ENCODE data around the gene SYNE2. TPM values are rescaled to one million over a fixed set of nuclear protein-coding genes. Genes with fewer than 3 reads are reported as not detected.

The SYNE2 gene
- total and polyA plus RNA-seq, 2 of the 8 experiments (the other 6 are each of a cell fraction or from before 2014, with no cell fraction given) = 32.6 to 46.1 TPM

DNA sequence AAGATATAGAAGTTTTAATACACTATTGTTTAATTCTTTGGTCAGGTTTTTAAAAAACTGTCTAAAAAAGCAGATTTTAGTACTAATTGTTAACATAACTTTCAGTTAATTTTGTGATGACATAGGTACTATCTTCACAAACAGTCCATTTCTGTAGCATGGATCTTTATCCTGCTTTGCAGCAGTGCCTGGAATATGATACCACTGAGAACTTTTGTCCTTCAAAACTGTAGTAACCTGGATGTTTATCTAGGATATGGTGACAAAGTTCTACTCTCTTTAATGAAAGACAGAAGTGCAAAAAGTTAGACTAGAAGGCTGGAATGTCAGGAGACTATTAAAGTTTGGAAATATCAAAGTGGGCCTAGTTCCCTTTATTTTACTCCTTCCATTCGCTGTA, 159.9 kb downstream of the SYNE2 start (continued):
- TF ChIP-seq, protein P1, sequence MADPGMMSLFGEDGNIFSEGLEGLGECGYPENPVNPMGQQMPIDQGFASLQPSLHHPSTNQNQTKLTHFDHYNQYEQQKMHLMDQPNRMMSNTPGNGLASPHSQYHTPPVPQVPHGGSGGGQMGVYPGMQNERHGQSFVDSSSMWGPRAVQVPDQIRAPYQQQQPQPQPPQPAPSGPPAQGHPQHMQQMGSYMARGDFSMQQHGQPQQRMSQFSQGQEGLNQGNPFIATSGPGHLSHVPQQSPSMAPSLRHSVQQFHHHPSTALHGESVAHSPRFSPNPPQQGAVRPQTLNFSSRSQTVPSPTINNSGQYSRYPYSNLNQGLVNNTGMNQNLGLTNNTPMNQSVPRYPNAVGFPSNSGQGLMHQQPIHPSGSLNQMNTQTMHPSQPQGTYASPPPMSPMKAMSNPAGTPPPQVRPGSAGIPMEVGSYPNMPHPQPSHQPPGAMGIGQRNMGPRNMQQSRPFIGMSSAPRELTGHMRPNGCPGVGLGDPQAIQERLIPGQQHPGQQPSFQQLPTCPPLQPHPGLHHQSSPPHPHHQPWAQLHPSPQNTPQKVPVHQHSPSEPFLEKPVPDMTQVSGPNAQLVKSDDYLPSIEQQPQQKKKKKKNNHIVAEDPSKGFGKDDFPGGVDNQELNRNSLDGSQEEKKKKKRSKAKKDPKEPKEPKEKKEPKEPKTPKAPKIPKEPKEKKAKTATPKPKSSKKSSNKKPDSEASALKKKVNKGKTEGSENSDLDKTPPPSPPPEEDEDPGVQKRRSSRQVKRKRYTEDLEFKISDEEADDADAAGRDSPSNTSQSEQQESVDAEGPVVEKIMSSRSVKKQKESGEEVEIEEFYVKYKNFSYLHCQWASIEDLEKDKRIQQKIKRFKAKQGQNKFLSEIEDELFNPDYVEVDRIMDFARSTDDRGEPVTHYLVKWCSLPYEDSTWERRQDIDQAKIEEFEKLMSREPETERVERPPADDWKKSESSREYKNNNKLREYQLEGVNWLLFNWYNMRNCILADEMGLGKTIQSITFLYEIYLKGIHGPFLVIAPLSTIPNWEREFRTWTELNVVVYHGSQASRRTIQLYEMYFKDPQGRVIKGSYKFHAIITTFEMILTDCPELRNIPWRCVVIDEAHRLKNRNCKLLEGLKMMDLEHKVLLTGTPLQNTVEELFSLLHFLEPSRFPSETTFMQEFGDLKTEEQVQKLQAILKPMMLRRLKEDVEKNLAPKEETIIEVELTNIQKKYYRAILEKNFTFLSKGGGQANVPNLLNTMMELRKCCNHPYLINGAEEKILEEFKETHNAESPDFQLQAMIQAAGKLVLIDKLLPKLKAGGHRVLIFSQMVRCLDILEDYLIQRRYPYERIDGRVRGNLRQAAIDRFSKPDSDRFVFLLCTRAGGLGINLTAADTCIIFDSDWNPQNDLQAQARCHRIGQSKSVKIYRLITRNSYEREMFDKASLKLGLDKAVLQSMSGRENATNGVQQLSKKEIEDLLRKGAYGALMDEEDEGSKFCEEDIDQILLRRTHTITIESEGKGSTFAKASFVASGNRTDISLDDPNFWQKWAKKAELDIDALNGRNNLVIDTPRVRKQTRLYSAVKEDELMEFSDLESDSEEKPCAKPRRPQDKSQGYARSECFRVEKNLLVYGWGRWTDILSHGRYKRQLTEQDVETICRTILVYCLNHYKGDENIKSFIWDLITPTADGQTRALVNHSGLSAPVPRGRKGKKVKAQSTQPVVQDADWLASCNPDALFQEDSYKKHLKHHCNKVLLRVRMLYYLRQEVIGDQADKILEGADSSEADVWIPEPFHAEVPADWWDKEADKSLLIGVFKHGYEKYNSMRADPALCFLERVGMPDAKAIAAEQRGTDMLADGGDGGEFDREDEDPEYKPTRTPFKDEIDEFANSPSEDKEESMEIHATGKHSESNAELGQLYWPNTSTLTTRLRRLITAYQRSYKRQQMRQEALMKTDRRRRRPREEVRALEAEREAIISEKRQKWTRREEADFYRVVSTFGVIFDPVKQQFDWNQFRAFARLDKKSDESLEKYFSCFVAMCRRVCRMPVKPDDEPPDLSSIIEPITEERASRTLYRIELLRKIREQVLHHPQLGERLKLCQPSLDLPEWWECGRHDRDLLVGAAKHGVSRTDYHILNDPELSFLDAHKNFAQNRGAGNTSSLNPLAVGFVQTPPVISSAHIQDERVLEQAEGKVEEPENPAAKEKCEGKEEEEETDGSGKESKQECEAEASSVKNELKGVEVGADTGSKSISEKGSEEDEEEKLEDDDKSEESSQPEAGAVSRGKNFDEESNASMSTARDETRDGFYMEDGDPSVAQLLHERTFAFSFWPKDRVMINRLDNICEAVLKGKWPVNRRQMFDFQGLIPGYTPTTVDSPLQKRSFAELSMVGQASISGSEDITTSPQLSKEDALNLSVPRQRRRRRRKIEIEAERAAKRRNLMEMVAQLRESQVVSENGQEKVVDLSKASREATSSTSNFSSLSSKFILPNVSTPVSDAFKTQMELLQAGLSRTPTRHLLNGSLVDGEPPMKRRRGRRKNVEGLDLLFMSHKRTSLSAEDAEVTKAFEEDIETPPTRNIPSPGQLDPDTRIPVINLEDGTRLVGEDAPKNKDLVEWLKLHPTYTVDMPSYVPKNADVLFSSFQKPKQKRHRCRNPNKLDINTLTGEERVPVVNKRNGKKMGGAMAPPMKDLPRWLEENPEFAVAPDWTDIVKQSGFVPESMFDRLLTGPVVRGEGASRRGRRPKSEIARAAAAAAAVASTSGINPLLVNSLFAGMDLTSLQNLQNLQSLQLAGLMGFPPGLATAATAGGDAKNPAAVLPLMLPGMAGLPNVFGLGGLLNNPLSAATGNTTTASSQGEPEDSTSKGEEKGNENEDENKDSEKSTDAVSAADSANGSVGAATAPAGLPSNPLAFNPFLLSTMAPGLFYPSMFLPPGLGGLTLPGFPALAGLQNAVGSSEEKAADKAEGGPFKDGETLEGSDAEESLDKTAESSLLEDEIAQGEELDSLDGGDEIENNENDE (IDR thresholded peaks at IDR 0.05; ENCODE audit: insufficient replicate concordance, low read length) = no peak
- TF ChIP-seq POLR2AphosphoS5 (IDR thresholded peaks at IDR 0.05; ENCODE audit: low read depth, low read length) (no peak), SAP30 (IDR thresholded peaks at IDR 0.05; ENCODE audit: insufficient read depth, insufficient replicate concordance, low read length) (no peak), TAF1 (IDR thresholded peaks at IDR 0.05; ENCODE audit: low read depth, low read length) (no peak), CBX5 (IDR thresholded peaks at IDR 0.05; ENCODE audit: low read depth, low read length) (no peak), JUN (IDR thresholded peaks at IDR 0.05; ENCODE audit: low read depth, low read length) (no peak), SP2 (IDR thresholded peaks at IDR 0.05; ENCODE audit: low read length) (no peak), SIX5 (IDR thresholded peaks at IDR 0.05; ENCODE audit: low read depth, low read length) (no peak)
- TF ChIP-seq, protein P2, sequence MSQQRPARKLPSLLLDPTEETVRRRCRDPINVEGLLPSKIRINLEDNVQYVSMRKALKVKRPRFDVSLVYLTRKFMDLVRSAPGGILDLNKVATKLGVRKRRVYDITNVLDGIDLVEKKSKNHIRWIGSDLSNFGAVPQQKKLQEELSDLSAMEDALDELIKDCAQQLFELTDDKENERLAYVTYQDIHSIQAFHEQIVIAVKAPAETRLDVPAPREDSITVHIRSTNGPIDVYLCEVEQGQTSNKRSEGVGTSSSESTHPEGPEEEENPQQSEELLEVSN (IDR thresholded peaks at IDR 0.05) = no peak
- TF ChIP-seq, protein P3, sequence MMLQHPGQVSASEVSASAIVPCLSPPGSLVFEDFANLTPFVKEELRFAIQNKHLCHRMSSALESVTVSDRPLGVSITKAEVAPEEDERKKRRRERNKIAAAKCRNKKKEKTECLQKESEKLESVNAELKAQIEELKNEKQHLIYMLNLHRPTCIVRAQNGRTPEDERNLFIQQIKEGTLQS (IDR thresholded peaks at IDR 0.05; ENCODE audit: insufficient read depth, low read depth, low read length) = no peak

Measured in H1 (cell line).